IPS-18a (cell line): Measurements from ENCODE around the gene WWP2.
"Not testable (repeated sequence)": the region's sequence is repeated elsewhere in the genome, so short reads cannot be mapped to it uniquely, and the experiment has no call there.

Experiments
- H3K27ac ChIP-seq: one replicate; pipeline ENCODE4 v1.5.1; 2013; ENCODE audit warnings: low read length
- H3K27me3 ChIP-seq: one replicate; pipeline ENCODE4 v1.6.1; 2013; ENCODE audit warnings: mild to moderate bottlenecking, low read length; ENCODE audit not compliant: control insufficient read depth, insufficient read depth
- H3K36me3 ChIP-seq: one replicate; pipeline ENCODE4 v1.6.1; 2013; ENCODE audit warnings: low read depth, low read length; ENCODE audit not compliant: control insufficient read depth
- H3K4me1 ChIP-seq: one replicate; pipeline ENCODE4 v1.6.1; 2013; ENCODE audit warnings: low read depth, low read length; ENCODE audit not compliant: control insufficient read depth
- H3K4me3 ChIP-seq: one replicate; pipeline ENCODE4 v1.5.1; 2013; ENCODE audit warnings: low read length
- H3K9ac ChIP-seq: one replicate; pipeline ENCODE4 v1.6.1; 2013; ENCODE audit warnings: mild to moderate bottlenecking, low read length, moderate library complexity
- H3K9me3 ChIP-seq: one replicate; pipeline ENCODE4 v1.6.1; 2013; ENCODE audit warnings: low read depth, low read length; ENCODE audit not compliant: control insufficient read depth

The WWP2 gene

DNA sequence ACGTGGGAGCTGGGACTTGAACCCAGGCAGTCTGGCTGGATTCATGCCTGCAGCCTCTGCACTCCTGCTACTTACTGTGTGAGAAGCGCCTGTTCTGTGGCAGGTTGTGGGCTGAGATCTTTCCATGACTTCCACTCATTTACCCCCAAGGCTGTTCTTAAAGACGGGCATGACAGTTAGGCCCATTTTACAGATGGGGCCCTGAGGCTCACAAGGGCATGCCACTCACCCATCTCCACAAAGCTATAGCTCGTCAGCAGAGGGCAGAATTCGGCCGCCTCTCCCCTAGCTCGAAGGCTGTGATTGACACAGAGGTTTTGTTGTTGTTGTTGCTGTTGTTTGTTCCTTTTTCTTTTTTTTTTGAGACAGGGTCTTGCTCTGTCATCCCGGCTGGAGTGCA is 210.8 kb downstream of the WWP2 start:
- H3K36me3 ChIP-seq, H3K4me3 ChIP-seq, H3K9me3 ChIP-seq, H3K9ac ChIP-seq, H3K27ac ChIP-seq, H3K27me3 ChIP-seq, H3K4me1 ChIP-seq: not testable (repeated sequence)

DNA sequence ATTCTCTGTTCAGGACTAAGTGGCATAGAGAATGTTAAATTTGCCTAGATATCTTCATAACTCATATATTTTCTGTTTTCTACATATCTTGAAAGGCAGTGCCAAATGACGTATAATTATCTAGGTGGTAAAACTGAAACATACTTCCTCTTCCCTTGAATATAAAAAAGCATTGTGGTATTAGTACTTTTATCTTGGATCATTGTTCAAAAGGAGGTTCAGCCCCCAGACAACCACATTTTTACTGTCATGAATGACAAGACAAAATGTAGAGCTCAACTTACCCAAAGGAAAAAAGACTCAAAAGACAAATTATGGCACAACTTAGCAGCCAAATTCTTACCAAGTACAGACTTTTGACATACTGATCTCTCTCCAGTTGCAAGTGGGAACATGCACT is 223.1 kb downstream of the WWP2 start:
- not testable (repeated sequence) for H3K36me3 ChIP-seq, H3K9me3 ChIP-seq, H3K4me3 ChIP-seq, H3K27me3 ChIP-seq, H3K27ac ChIP-seq, H3K9ac ChIP-seq, H3K4me1 ChIP-seq
